Activated B cell treated with CpG ODN at 0.5 μM for 24 hours (primary cell): ENCODE results near the gene CAPN8. TPM values are rescaled to one million over a fixed set of nuclear protein-coding genes. Genes with fewer than 3 reads are reported as not detected.

Source experiments
- ATAC-seq: fragments of 200-7000 bp; cut with Tn5 transposase; one replicate; pipeline ENCODE4 v1.10.0; 2021; ENCODE audit warnings: low read depth, mild to moderate bottlenecking, moderate library complexity
- CTCF ChIA-PET: fragments of 350-600 bp; sonication (Branson Sonifier 250); formaldehyde crosslinking; loops from one replicate; lab custom pipeline; 2021; ENCODE audit warnings: antibody characterized with exemption; lab: Charles Lee
- POLR2A ChIA-PET: fragments of 350-600 bp; sonication (Branson Sonifier 250); formaldehyde crosslinking; loops from one replicate; lab custom pipeline; 2021; ENCODE audit warnings: antibody characterized with exemption; lab: Charles Lee
- DNase-seq: peaks from one replicate; pipeline ENCODE4 v3.0.0; 2022
- H3K27ac Mint-ChIP-seq: one replicate; pipeline ENCODE4 v1.8.0; 2020; ENCODE audit warnings: mixed read lengths
- H3K27me3 Mint-ChIP-seq: one replicate; pipeline ENCODE4 v1.8.0; 2021; ENCODE audit warnings: mixed read lengths
- H3K36me3 Mint-ChIP-seq: one replicate; pipeline ENCODE4 v1.8.0; 2021; ENCODE audit warnings: low read depth, mixed read lengths
- H3K4me1 Mint-ChIP-seq: one replicate; pipeline ENCODE4 v1.8.0; 2021; ENCODE audit warnings: mixed read lengths
- H3K4me3 Mint-ChIP-seq: one replicate; pipeline ENCODE4 v1.8.0; 2020; ENCODE audit warnings: mild to moderate bottlenecking, mixed read lengths
- H3K9me3 Mint-ChIP-seq: one replicate; pipeline ENCODE4 v1.8.0; 2020; ENCODE audit warnings: mixed read lengths
- intact Hi-C: fragments of 100-400 bp; cut with micrococcal nuclease; formaldehyde crosslinking; loops from one replicate; pipeline ENCODE4 v1.15.1; 2024
- total RNA-seq: library from RNA; stranded (reverse); gene quantifications from 2 replicates; pipeline ENCODE4 v1.2.3, GENCODE V29; 2022
- TF ChIP-seq, protein P1 (sequence below): fragments of 200-600 bp; IDR thresholded peaks from one replicate; pipeline ENCODE4 v1.8.0; 2022; ENCODE audit warnings: antibody characterized with exemption, mild to moderate bottlenecking

Gene CAPN8
- total RNA-seq, 1 donor from 2014 or later = not detected

GRCh38 chr1:223538981-223539380 lies 126.5 kb downstream of the CAPN8 start:
- DNase-seq (no peak), ATAC-seq (no peak)
- Mint-ChIP-seq H3K4me1 (no peaks in the 10 kb centered on the region), H3K4me3 (no peak overlapping the region), H3K36me3 (no peaks in the 10 kb centered on the region), H3K27me3 (peaks cover 5% of the 10 kb centered on the region), H3K27ac (no peak overlapping the region), H3K9me3 (no peaks in the 10 kb centered on the region)
- intact Hi-C loops = no loop called here
- TF ChIP-seq, protein P1, sequence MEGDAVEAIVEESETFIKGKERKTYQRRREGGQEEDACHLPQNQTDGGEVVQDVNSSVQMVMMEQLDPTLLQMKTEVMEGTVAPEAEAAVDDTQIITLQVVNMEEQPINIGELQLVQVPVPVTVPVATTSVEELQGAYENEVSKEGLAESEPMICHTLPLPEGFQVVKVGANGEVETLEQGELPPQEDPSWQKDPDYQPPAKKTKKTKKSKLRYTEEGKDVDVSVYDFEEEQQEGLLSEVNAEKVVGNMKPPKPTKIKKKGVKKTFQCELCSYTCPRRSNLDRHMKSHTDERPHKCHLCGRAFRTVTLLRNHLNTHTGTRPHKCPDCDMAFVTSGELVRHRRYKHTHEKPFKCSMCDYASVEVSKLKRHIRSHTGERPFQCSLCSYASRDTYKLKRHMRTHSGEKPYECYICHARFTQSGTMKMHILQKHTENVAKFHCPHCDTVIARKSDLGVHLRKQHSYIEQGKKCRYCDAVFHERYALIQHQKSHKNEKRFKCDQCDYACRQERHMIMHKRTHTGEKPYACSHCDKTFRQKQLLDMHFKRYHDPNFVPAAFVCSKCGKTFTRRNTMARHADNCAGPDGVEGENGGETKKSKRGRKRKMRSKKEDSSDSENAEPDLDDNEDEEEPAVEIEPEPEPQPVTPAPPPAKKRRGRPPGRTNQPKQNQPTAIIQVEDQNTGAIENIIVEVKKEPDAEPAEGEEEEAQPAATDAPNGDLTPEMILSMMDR = no peak
- CTCF ChIA-PET = no interaction called here
- POLR2A ChIA-PET = no interaction called here

DNA sequence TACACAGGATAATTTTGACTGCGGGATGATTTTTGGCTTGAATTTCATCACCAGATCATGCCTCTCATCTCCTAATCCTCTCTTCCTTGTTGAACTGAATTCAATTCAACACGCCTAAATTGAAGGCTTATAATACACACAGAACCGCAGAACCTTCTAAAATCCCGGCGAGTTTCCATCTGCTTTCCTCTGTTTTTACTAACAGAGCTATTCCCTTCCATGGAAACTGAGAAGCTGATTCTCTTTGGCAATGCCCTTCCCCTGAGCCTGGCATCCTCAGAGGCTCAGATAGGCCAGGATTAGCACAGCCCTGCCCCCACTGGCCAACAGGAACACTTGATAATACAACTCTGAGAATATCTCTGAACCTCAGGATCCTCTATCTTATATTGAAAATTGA lies 130.2 kb downstream of the CAPN8 start:
- intact Hi-C loops = no loop called here
- ChIA-PET CTCF (no interaction called here), POLR2A (no interaction called here)
- H3K4me1 Mint-ChIP-seq = no peaks in the 10 kb centered on the region
- no peak overlapping the region for H3K4me3 Mint-ChIP-seq
- no peak for DNase-seq
- TF ChIP-seq, protein P1 = no peak
- ATAC-seq = no peak
- peaks cover 6% of the 10 kb centered on the region for H3K27me3 Mint-ChIP-seq
- H3K36me3 Mint-ChIP-seq = no peaks in the 10 kb centered on the region
- no peak overlapping the region for H3K27ac Mint-ChIP-seq
- no peaks in the 10 kb centered on the region for H3K9me3 Mint-ChIP-seq

DNA sequence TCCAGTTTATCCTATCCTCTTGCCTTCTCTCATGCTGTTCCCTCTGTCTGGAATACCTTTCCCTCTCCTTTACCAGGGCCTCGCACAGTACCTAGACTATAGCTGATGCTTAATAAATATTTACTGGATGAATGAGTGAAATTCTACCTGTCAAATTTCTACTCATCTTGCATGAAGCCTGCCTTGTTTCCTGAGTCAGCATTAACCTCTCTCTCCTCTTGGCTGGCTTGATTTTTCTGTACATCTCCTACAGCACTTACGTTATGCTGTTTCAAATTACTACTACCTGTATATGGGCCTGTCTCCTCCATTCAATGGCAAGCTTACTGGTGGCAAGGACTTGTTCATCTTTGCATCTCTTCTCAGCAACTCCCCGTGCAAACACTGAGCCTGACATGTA lies 130.8 kb downstream of the CAPN8 start:
- POLR2A ChIA-PET = no interaction called here
- DNase-seq (no peak), ATAC-seq (no peak)
- H3K27me3 Mint-ChIP-seq = peaks cover 6% of the 10 kb centered on the region
- H3K36me3 Mint-ChIP-seq = no peaks in the 10 kb centered on the region
- no peaks in the 10 kb centered on the region for H3K9me3 Mint-ChIP-seq
- TF ChIP-seq, protein P1 = no peak
- CTCF ChIA-PET = no interaction called here
- intact Hi-C loops = no loop called here
- no peaks in the 10 kb centered on the region for H3K4me1 Mint-ChIP-seq
- H3K27ac Mint-ChIP-seq = no peak overlapping the region
- H3K4me3 Mint-ChIP-seq = no peak overlapping the region

DNA sequence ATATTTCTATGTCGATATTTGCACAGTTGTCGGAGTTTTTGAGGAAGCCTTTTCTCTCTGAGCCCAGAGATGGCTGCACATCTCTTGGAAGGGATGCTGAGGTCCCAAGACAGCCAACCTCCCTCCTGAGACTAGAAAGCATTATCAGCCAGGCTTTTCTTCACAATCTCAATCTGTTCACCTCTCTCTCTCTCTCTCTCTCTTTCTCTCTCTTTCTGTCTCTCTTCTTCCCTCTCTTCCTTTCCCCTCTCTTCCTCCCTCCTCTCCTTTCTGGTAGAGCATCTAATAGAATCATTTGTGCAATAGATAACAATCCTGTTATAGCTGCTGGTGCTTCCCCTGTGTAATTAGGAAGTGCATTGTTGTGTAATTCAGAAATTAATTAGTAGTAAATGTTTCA lies 131.8 kb downstream of the CAPN8 start:
- TF ChIP-seq, protein P1 = no peak
- Mint-ChIP-seq H3K36me3 (no peaks in the 10 kb centered on the region), H3K27ac (no peak overlapping the region), H3K9me3 (no peaks in the 10 kb centered on the region), H3K4me1 (no peaks in the 10 kb centered on the region), H3K27me3 (peaks cover 6% of the 10 kb centered on the region), H3K4me3 (no peak overlapping the region)
- ATAC-seq (no peak), DNase-seq (no peak)
- ChIA-PET POLR2A (no interaction called here), CTCF (no interaction called here)
- intact Hi-C loops = no loop called here

DNA sequence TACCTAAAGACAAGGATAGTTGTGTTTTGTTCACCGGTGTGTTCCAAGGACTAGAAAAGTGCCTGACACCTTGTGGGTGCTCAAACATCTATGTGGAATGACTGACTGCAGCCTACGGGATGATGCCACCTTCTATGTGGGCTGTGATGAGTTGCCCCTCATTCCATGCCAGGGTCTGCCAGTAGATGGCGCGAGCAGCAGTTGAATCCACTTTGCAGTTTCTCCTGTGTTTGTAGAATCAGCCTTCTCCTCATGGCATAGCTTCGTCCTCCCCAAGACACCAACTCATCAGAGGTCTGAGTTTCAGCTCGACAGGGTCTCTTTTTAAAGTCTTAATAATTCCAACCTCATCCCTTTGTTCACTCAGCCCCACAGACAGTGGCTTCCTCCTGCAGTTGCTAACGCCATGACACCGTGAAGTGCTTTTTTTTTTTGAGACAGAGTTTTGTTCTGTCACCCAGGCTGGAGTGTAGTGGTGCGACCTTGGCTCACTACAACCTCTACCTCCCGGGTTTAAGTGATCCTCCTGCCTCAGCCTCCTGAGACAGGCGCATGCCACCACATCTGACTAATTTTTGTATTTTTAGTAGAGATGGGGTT lies 133.7 kb downstream of the CAPN8 start:
- CTCF ChIA-PET = interaction anchor here (0.6 kb wide), 1 partner anchor 1124 kb away, joined by 3 read pairs; no protein-coding TSS in a partner anchor
- intact Hi-C loops = no loop called here
- ATAC-seq (no peak), DNase-seq (no peak)
- Mint-ChIP-seq H3K4me1 (no peaks in the 10 kb centered on the region), H3K9me3 (peaks cover 7% of the 10 kb centered on the region), H3K4me3 (no peak overlapping the region), H3K36me3 (no peaks in the 10 kb centered on the region), H3K27me3 (peaks cover 6% of the 10 kb centered on the region), H3K27ac (no peak overlapping the region)
- TF ChIP-seq, protein P1 = no peak
- POLR2A ChIA-PET = no interaction called here
